CD4-positive, alpha-beta T cell (primary cell): ENCODE data around the gene PHF23. TPM values are rescaled to one million over a fixed set of nuclear protein-coding genes. Genes with fewer than 3 reads are reported as not detected.

ENCODE experiments used
- ATAC-seq: fragments of 200-7000 bp; cut with Tn5 transposase; one replicate; pipeline ENCODE4 v1.10.0; 2022; ENCODE audit warnings: mild to moderate bottlenecking; ENCODE audit not compliant: poor library complexity
- CTCF ChIA-PET: fragments of 350-600 bp; sonication (Branson Sonifier 250); formaldehyde crosslinking; loops from one replicate; lab custom pipeline; 2021; ENCODE audit warnings: antibody characterized with exemption, inconsistent platforms; lab: Charles Lee
- POLR2A ChIA-PET: fragments of 350-600 bp; sonication (Branson Sonifier 250); formaldehyde crosslinking; loops from one replicate; lab custom pipeline; 2021; ENCODE audit warnings: antibody characterized with exemption, inconsistent platforms; lab: Charles Lee
- DNase-seq, 14 experiments: peaks; one replicate each; pipeline ENCODE4 v3.0.0-alpha.2; 2013 to 2020; ENCODE audit warnings: mixed read lengths in 2 of 14
- H3K27ac ChIP-seq, 2 donors: one replicate each; pipeline versions ENCODE4 v1.5.1 to v1.7.0; 2013; ENCODE audit warnings: low read length in 2 of 2, low read depth in 1 of 2, mild to moderate bottlenecking in 1 of 2
- H3K27me3 ChIP-seq, 2 experiments: 1 replicate in 1 of 2; 2 replicates in 1 of 2; pipeline versions ENCODE4 v1.6.1 to v1.7.0; 2013; ENCODE audit warnings: low read length in 2 of 2, control low read depth in 1 of 2, mild to moderate bottlenecking in 1 of 2, moderate library complexity in 1 of 2; ENCODE audit not compliant: insufficient read depth in 2 of 2, control insufficient read depth in 1 of 2
- H3K36me3 ChIP-seq: one replicate; pipeline ENCODE4 v1.6.1; 2013; ENCODE audit warnings: low read length, control low read depth; ENCODE audit not compliant: insufficient read depth
- H3K4me1 ChIP-seq: one replicate; pipeline ENCODE4 v1.6.1; 2013; ENCODE audit warnings: low read length, control low read depth; ENCODE audit not compliant: insufficient read depth
- H3K4me3 ChIP-seq: one replicate; pipeline ENCODE4 v1.5.1; 2013; ENCODE audit warnings: mild to moderate bottlenecking, low read length, moderate library complexity
- H3K9me3 ChIP-seq, 2 experiments: 1 replicate in 1 of 2; 2 replicates in 1 of 2; pipeline versions ENCODE4 v1.6.1 to v1.7.0; 2013; ENCODE audit warnings: low read length in 2 of 2, mild to moderate bottlenecking in 2 of 2, control low read depth in 1 of 2, moderate library complexity in 1 of 2; ENCODE audit not compliant: control insufficient read depth in 1 of 2, insufficient read depth in 1 of 2
- H3K27ac Mint-ChIP-seq: one replicate; pipeline ENCODE4 v1.8.0; 2020; ENCODE audit warnings: mixed read lengths
- H3K27me3 Mint-ChIP-seq: one replicate; pipeline ENCODE4 v1.8.0; 2021; ENCODE audit warnings: mixed read lengths
- H3K36me3 Mint-ChIP-seq: one replicate; pipeline ENCODE4 v1.8.0; 2021; ENCODE audit warnings: low read depth, mixed read lengths
- H3K4me1 Mint-ChIP-seq: one replicate; pipeline ENCODE4 v1.8.0; 2021; ENCODE audit warnings: low read depth, mixed read lengths
- H3K4me3 Mint-ChIP-seq: one replicate; pipeline ENCODE4 v1.8.0; 2020; ENCODE audit warnings: mild to moderate bottlenecking, mixed read lengths
- H3K9me3 Mint-ChIP-seq: one replicate; pipeline ENCODE4 v1.8.0; 2020; ENCODE audit warnings: mixed read lengths
- CTCF ChIP-seq: fragments of 200-600 bp; IDR thresholded peaks from one replicate; pipeline ENCODE4 v1.8.0; 2022; ENCODE audit warnings: antibody characterized with exemption, mild to moderate bottlenecking
- intact Hi-C, 2 experiments: fragments of 100-400 bp; cut with DNase I in 1 of 2; cut with micrococcal nuclease in 1 of 2; formaldehyde crosslinking; loops; one replicate each; pipeline versions ENCODE4 v1.15.1 to v1.9.0; 2023 to 2025; cut with DNase I, micrococcal nuclease
- total RNA-seq, 174 experiments: library from RNA in 2 of 174; stranded (reverse) in 2 of 174; gene quantifications; one replicate each; pipeline ENCODE4 v1.2.3 and lab custom pipeline; 2021 to 2026

PHF23 gene
- total RNA-seq, 2 experiments from 2014 or later: 4.5 to 5.1 TPM

GRCh38 chr17:7281074-7281952 lies 42.1 kb upstream of the PHF23 start, which contains the start of gene SLC2A4:
Gene SLC2A4, plus strand, starts transcription at chr17:7281718. Its CDS starts 217 bp downstream, at chr17:7281935.
- POLR2A ChIA-PET: interaction anchor here (0.6 to 2.0 kb wide), 10 partner anchors 12 to 406 kb away, joined by 3 to 9 read pairs (median 5); partner anchors contain the start of genes ACAP1, TP53 and ZBTB4
- Histone ChIP-seq H3K36me3 (no peaks in the 10 kb centered on the region), H3K27me3 (peaks cover 33 to 47% of the 10 kb centered on the region in 2 experiments), H3K4me1 (peaks cover 28% of the 10 kb centered on the region), H3K4me3 (peak within 1 kb of the TSS; percentile 53), H3K9me3 (peaks cover 0 to 9% of the 10 kb centered on the region in 2 experiments), H3K27ac (no peak within 1 kb of the TSS)
- no peak for TF ChIP-seq CTCF
- Mint-ChIP-seq H3K36me3 (no peaks in the 10 kb centered on the region), H3K9me3 (no peaks in the 10 kb centered on the region), H3K4me3 (peak within 1 kb of the TSS; percentile 85), H3K27ac (peak within 1 kb of the TSS; percentile 42), H3K27me3 (peaks cover 34% of the 10 kb centered on the region), H3K4me1 (peaks cover 26% of the 10 kb centered on the region)
- CTCF ChIA-PET: interaction anchor here (1.0 to 3.1 kb wide), 5 partner anchors 15 to 55 kb away, joined by 3 to 13 read pairs (median 4); partner anchors contain the start of genes ACAP1 and NEURL4
- DNase-seq: peak; percentile 59 to 93 (median 76)
- peak; percentile 62 for ATAC-seq
- intact Hi-C loops: loop anchor here (2.0 to 5.0 kb wide), 3 partner anchors 155 to 307 kb away; no protein-coding TSS in a partner anchor

DNA sequence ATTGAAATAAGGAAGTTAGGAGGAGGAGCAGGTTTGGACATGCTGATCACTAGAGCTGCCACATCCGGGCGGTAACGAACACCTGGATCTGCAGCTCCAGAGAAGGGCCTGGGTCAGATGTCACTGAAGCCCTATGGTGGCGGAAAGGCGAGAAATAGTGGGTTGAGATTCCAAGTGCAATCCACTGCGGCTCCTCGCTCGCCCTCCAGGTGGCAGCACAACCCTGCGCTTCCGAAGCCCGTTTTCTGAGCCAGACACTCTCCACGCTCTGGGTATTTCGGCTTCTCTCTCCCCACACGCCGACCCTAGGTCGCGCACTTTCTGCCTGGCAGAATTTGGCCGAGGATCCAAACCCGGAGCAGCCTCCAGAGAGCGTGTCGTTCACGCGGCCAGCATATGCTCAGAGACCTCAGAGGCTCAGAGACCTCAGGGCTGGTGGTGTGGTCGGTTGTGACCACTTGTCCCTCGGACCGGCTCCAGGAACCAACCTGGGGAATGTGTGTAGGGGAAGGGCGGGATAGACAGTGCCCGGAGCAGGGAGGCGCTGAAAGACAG lies 41.3 kb upstream of the PHF23 start:
- Mint-ChIP-seq H3K4me1 (peaks cover 26% of the 10 kb centered on the region), H3K27me3 (peaks cover 27% of the 10 kb centered on the region), H3K4me3 (peak overlapping the region; percentile 85), H3K27ac (peak overlapping the region; percentile 42), H3K36me3 (no peaks in the 10 kb centered on the region), H3K9me3 (no peaks in the 10 kb centered on the region)
- H3K4me3 ChIP-seq: peak overlapping the region; percentile 53
- H3K36me3 ChIP-seq: no peaks in the 10 kb centered on the region
- peaks cover 28% of the 10 kb centered on the region for H3K4me1 ChIP-seq
- intact Hi-C loops: loop anchor here (1.0 to 5.0 kb wide), 9 partner anchors 16 to 308 kb away; partner anchors contain the start of gene ELP5 (in 1 of the 2)
- DNase-seq: peak; percentile 77 to 93 (median 84)
- ATAC-seq: peak; percentile 90
- POLR2A ChIA-PET: interaction anchor here (0.6 to 1.8 kb wide), 9 partner anchors 13 to 407 kb away, joined by 3 to 7 read pairs (median 5); partner anchors contain the start of genes TP53 and ZBTB4
- H3K27ac ChIP-seq: no peak overlapping the region
- CTCF ChIA-PET: interaction anchor here (1.0 to 3.1 kb wide), 7 partner anchors 16 to 75 kb away, joined by 3 to 13 read pairs (median 4); partner anchors contain the start of genes ACAP1 and NEURL4
- TF ChIP-seq CTCF: peak; percentile 86
- peaks cover 0 to 9% of the 10 kb centered on the region in 2 experiments for H3K9me3 ChIP-seq
- H3K27me3 ChIP-seq: peaks cover 33 to 47% of the 10 kb centered on the region in 2 experiments

- no peak overlapping the region for H3K4me3 ChIP-seq
- ChIA-PET CTCF (interaction anchor here (1.0 to 3.1 kb wide), 3 partner anchors 17 to 76 kb away, joined by 4 to 13 read pairs (median 4); no protein-coding TSS in a partner anchor), POLR2A (interaction anchor here (1.8 kb wide), 1 partner anchor 17 kb away, joined by 5 read pairs; no protein-coding TSS in a partner anchor)
- no peaks in the 10 kb centered on the region for H3K36me3 ChIP-seq
- peaks cover 28% of the 10 kb centered on the region for H3K4me1 ChIP-seq
- H3K27ac ChIP-seq: no peak overlapping the region
- H3K4me1 Mint-ChIP-seq: peaks cover 26% of the 10 kb centered on the region
- H3K27me3 Mint-ChIP-seq: peaks cover 27% of the 10 kb centered on the region
- H3K4me3 Mint-ChIP-seq: no peak overlapping the region
- no peak for ATAC-seq
- no peak for TF ChIP-seq CTCF
- H3K27me3 ChIP-seq: peaks cover 33 to 38% of the 10 kb centered on the region in 2 experiments
- no peaks in the 10 kb centered on the region for H3K9me3 Mint-ChIP-seq
- H3K27ac Mint-ChIP-seq: no peak overlapping the region
- peaks cover 0 to 9% of the 10 kb centered on the region in 2 experiments for H3K9me3 ChIP-seq
- no peak for DNase-seq
- no peaks in the 10 kb centered on the region for H3K36me3 Mint-ChIP-seq
- intact Hi-C loops: loop anchor here in 1 of 2 experiments (5.0 kb wide), 1 partner anchor 313 kb away; the partner anchor contains the start of gene SOX15
Observed at GRCh38 chr17:7279448-7279847, 40.2 kb upstream of the PHF23 start.
